HG02884 (cell line): ENCODE results near the gene LCLAT1.
"Not testable (repeated sequence)": the region's sequence is repeated elsewhere in the genome, so short reads cannot be mapped to it uniquely, and the experiment has no call there.

ENCODE experiments used
- ATAC-seq: cut with Tn5 transposase; IDR thresholded peaks from one replicate; pipeline ENCODE4 v1.9.1; 2021; ENCODE audit warnings: mild to moderate bottlenecking, moderate library complexity; ENCODE audit not compliant: unreplicated experiment

The LCLAT1 gene

GRCh38 chr2:30484995-30485394 lies 37.9 kb downstream of the LCLAT1 start:
- no peak for ATAC-seq

- ATAC-seq: no peak
Measured at GRCh38 chr2:30486655-30487054, 39.6 kb downstream of the LCLAT1 start.

- ATAC-seq: no peak
Measured at GRCh38 chr2:30487603-30488002, 40.6 kb downstream of the LCLAT1 start.

- ATAC-seq: no peak
Measured at GRCh38 chr2:30488012-30488659, 41.1 kb downstream of the LCLAT1 start.

GRCh38 chr2:30491225-30491624 lies 44.2 kb downstream of the LCLAT1 start:
- ATAC-seq: no peak

- no peak for ATAC-seq
Measured at GRCh38 chr2:30492185-30492584, 45.1 kb downstream of the LCLAT1 start.

GRCh38 chr2:30492619-30493018 lies 45.6 kb downstream of the LCLAT1 start:
- ATAC-seq: no peak

- no peak for ATAC-seq
Measured at GRCh38 chr2:30493440-30493839, 46.4 kb downstream of the LCLAT1 start.

GRCh38 chr2:30495896-30496295 lies 48.9 kb downstream of the LCLAT1 start:
- not testable (repeated sequence) for ATAC-seq

- ATAC-seq: no peak
Measured at GRCh38 chr2:30499681-30500080, 52.6 kb downstream of the LCLAT1 start.

GRCh38 chr2:30500699-30501098 lies 53.7 kb downstream of the LCLAT1 start:
- no peak for ATAC-seq

GRCh38 chr2:30502310-30502709 lies 55.3 kb downstream of the LCLAT1 start:
- ATAC-seq: no peak

GRCh38 chr2:30503007-30503694 lies 56.1 kb downstream of the LCLAT1 start:
- no peak for ATAC-seq

GRCh38 chr2:30503695-30504052 lies 56.6 kb downstream of the LCLAT1 start:
- ATAC-seq: no peak

- no peak for ATAC-seq
Measured at GRCh38 chr2:30504731-30505130, 57.7 kb downstream of the LCLAT1 start.

- no peak for ATAC-seq
Measured at GRCh38 chr2:30505500-30506180, 58.6 kb downstream of the LCLAT1 start.

GRCh38 chr2:30507460-30507859 lies 60.4 kb downstream of the LCLAT1 start:
- not testable (repeated sequence) for ATAC-seq

- ATAC-seq: no peak
Measured at GRCh38 chr2:30509716-30510115, 62.7 kb downstream of the LCLAT1 start.

- ATAC-seq: no peak
Measured at GRCh38 chr2:30510409-30510808, 63.4 kb downstream of the LCLAT1 start.

- ATAC-seq: no peak
Measured at GRCh38 chr2:30511122-30512083, 64.4 kb downstream of the LCLAT1 start.
